Skin epidermis (tissue), 12 donors: Measurements from ENCODE around the gene PDX1.

ENCODE experiments used
- H3K27ac ChIP-seq, 21 experiments: fragments of 200-600 bp; sonication (generic) in 11 of 21; one replicate each; pipeline ENCODE4 v1.5.0; 2020; ENCODE audit warnings: mild to moderate bottlenecking in 3 of 21, inconsistent platforms in 2 of 21, moderate library complexity in 2 of 21
- H3K4me3 ChIP-seq, 7 experiments: fragments of 200-600 bp; sonication (generic) in 2 of 7; one replicate each; pipeline ENCODE4 v1.5.0; 2020; ENCODE audit warnings: inconsistent platforms in 2 of 7, mild to moderate bottlenecking in 2 of 7, moderate library complexity in 1 of 7

The PDX1 gene

GRCh38 chr13:27921961-27922882 lies 2.4 kb downstream of the PDX1 start:
- Histone ChIP-seq H3K4me3 (no peak overlapping the region), H3K27ac (no peak overlapping the region)

GRCh38 chr13:27922883-27923612 lies 3.2 kb downstream of the PDX1 start:
- no peak overlapping the region for H3K4me3 ChIP-seq
- no peak overlapping the region for H3K27ac ChIP-seq

GRCh38 chr13:27923794-27924528 lies 4.2 kb downstream of the PDX1 start:
- no peak overlapping the region for H3K4me3 ChIP-seq
- H3K27ac ChIP-seq: no peak overlapping the region

- Histone ChIP-seq H3K4me3 (no peak overlapping the region), H3K27ac (no peak overlapping the region)
These were observed 4.8 kb downstream of the PDX1 start for GRCh38 chr13:27924529-27925141.

- H3K4me3 ChIP-seq: no peak overlapping the region
- no peak overlapping the region for H3K27ac ChIP-seq
These were observed 5.6 kb downstream of the PDX1 start for GRCh38 chr13:27925220-27925991.

- no peak overlapping the region for H3K4me3 ChIP-seq
- H3K27ac ChIP-seq: no peak overlapping the region
These were observed 7.0 kb downstream of the PDX1 start for GRCh38 chr13:27926644-27927434.

- Histone ChIP-seq H3K4me3 (no peak overlapping the region), H3K27ac (no peak overlapping the region)
These were observed 7.9 kb downstream of the PDX1 start for GRCh38 chr13:27927444-27928352.

GRCh38 chr13:27928353-27928804 lies 8.6 kb downstream of the PDX1 start:
- no peak overlapping the region for H3K4me3 ChIP-seq
- no peak overlapping the region for H3K27ac ChIP-seq

- Histone ChIP-seq H3K4me3 (no peak overlapping the region), H3K27ac (no peak overlapping the region)
These were observed 9.3 kb downstream of the PDX1 start for GRCh38 chr13:27928805-27929753.

GRCh38 chr13:27929868-27930267 lies 10.1 kb downstream of the PDX1 start:
- no peak overlapping the region for H3K4me3 ChIP-seq
- no peak overlapping the region for H3K27ac ChIP-seq

GRCh38 chr13:27933118-27933517 lies 13.3 kb downstream of the PDX1 start:
- no peak overlapping the region for H3K27ac ChIP-seq
- H3K4me3 ChIP-seq: no peak overlapping the region

- Histone ChIP-seq H3K4me3 (no peak overlapping the region), H3K27ac (no peak overlapping the region)
These were observed 14.0 kb downstream of the PDX1 start for GRCh38 chr13:27933580-27934328.

GRCh38 chr13:27942972-27943371 lies 23.2 kb downstream of the PDX1 start:
- Histone ChIP-seq H3K27ac (no peak overlapping the region), H3K4me3 (no peak overlapping the region)

- H3K27ac ChIP-seq: peak overlapping the region in 1 of 21 experiments; percentile 7
- peak overlapping the region in 6 of 7 experiments; percentile 18 to 41 (median 31) for H3K4me3 ChIP-seq
These were observed 33.3 kb downstream of the PDX1 start for GRCh38 chr13:27952876-27953675.
